Hematopoietic multipotent progenitor cell treated with erythropoietin and hydrocortisone succinate and interleukin-3 and kit ligand, for 4 days (in vitro differentiated cells): ENCODE measurements around the gene FAM83C.
"Not testable (repeated sequence)": the region's sequence is repeated elsewhere in the genome, so short reads cannot be mapped to it uniquely, and the experiment has no call there.

Experiments used
- DNase-seq: peaks from one replicate; pipeline ENCODE4 v3.0.0-alpha.2; 2015

The FAM83C gene

DNA sequence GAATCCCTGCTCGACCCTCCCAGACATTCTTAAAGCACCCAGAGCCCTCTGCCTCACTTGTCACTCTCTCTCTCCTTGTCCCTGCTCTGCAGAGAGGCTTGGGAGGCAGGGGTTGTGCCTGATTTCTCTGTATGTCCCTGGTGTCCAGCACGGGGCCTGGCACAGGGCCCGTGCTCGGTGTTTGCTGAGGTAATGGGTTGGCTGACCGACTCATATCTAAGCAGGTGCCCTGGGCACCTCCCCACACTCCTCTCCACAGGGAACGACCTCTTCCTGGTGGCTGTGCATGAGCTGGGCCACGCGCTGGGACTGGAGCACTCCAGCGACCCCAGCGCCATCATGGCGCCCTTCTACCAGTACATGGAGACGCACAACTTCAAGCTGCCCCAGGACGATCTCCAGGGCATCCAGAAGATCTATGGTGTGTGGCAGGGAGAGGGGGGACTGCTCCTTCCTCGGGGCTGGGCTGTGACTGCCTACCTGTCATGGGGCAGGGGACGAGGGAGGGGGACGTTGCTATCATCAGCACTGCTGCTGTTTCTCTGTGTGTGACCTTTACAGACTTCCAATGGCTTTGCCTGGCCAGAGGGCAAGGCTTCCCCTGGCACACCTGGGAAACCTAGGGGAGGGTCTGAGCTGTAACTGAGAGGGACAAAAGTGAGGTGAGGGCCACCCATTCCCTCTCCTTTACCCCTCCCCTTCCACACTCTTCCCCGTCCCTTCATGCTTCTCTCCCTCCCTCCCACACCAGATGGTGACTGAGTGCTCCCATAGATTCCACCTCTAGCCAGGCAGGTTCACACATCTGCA lies 28.5 kb downstream of the FAM83C start:
- no peak for DNase-seq

DNA sequence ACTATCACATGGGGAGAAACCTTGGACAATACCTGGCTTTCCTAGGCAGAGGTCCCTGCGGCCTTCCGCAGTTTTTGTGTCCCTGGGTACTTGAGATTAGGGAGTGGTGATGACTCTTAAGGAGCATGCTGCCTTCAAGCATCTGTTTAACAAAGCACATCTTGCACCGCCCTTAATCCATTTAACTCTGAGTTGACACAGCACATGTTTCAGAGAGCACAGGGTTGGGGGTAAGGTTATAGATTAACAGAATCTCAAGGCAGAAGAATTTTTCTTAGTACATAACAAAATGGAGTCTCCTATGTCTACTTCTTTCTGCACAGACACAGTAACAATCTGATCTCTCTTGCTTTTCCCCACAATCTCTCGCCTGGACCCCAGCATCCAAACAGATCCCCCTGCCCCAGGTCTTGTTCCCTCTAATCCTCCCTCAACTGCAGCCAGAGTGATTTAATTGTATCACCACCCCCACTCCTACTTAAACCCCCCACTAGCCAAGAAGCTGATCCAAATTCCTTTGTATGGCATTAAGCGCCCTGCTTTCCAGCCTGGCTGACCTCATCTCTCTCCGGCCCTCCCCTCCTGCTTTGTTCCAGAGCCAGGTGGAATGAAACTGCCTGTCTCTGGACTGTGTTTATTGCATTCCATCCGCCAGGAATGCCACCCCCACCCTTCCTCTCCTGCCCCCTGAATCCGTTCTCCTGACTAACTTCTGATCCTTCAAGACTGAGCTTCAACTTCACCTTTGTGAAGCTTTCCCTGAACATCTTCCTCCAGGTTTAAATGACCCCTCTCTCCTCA lies 29.3 kb downstream of the FAM83C start:
- not testable (repeated sequence) for DNase-seq

DNA sequence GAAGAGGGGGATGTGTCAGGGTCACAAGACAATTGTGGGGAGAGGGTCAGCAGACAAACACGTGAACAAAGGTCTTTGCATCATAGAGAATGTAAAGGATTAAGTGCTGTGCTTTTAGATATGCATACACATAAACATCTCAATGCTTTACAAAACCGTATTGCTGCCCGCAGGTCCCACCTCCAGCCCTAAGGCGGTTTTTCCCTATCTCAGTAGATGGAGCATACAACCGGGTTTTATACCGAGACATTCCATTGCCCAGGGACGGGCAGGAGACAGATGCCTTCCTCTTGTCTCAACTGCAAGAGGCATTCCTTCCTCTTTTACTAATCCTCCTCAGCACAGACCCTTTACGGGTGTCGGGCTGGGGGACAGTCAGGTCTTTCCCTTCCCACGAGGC lies 29.9 kb downstream of the FAM83C start:
- DNase-seq = not testable (repeated sequence)

DNA sequence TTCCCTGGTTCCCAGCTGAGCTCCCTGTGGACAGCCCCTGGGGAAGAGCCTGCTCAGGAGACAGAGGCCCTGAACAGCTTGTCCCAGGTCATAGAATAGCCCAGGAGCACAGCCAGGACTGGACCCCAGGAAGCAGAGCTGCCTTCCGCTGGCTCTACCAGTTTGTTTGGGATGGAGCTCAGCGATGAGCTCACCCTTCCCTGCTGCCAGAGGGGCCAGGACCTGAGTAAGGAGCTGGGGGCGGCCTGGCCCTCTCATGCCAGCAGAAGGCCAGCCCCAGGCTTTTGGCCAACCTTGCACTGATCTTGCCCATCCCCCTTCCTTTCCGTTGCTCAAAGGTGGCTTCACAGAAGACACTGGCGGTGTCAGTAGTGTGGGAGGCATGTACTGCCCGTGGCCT lies 31.8 kb downstream of the FAM83C start:
- DNase-seq = no peak

DNA sequence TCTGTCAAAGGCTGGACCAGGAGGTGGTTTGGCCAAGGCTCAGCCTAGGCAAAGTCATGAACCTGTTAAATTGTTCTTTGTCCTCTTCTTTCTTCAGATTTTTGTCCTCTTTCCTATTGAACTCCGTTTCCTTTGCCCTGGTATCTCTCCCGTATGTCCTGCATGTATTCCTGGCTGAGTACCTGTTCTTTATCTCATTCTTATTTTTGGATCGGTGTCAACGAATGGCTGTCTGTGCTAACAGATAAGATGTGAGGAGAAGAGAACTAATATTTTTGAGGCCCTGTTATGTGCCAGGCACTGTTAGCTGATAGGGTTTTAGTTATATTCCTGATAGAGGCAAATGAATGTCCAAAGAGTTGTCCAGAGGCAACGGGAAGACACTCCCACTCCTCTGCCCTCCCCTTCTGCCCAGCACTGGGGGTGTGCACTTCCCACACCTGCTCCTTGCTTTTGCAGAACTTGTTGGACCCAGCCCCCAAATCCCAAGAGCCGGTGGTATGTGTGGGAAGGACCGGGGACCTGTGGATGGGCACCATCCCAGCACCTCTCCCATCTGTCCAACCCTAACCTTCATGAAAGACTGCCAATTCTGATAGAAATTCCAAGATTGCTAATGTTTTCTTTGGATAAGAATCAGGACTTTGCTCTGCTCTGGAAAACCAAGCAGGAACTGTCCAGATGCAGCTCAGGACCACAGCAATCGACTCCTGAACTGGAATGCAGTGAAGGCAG lies 34.9 kb downstream of the FAM83C start:
- DNase-seq = no peak

DNA sequence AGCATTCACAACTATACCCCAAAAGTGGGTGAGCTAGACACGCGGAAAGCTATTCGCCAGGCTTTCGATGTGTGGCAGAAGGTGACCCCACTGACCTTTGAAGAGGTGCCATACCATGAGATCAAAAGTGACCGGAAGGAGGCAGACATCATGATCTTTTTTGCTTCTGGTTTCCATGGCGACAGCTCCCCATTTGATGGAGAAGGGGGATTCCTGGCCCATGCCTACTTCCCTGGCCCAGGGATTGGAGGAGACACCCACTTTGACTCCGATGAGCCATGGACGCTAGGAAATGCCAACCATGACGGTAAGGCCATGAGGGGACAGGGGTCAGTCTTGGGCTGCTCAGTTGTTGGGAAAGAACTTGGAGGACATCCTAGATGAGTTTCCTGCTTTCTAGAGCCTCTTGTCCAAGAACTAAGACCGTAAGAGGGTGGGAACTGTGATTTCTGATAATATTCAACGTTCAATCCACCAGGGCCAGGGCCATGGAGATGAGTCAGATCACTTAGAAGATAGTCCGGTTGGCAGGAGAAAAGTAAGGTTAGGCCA lies 37.7 kb downstream of the FAM83C start:
- no peak for DNase-seq

DNA sequence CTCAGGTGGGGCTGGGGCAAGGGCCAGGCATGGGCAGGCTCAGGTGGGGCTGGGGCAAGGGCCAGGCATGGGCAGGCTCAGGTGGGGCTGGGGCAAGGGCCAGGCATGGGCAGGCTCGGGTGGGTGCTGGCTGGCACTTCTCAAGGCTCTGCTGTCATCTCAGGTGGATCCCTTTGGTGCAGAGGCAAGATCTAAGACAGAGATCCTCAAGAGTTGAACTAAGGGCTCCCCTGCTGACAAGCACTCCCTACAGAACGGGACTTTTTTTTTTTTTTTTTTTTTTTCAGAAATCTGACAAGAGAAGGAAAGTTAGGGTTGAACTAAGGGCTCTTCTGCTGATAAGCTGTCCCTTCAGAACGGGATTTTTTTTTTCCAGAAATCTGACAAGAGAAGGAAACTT lies 39.2 kb downstream of the FAM83C start:
- no peak for DNase-seq

DNA sequence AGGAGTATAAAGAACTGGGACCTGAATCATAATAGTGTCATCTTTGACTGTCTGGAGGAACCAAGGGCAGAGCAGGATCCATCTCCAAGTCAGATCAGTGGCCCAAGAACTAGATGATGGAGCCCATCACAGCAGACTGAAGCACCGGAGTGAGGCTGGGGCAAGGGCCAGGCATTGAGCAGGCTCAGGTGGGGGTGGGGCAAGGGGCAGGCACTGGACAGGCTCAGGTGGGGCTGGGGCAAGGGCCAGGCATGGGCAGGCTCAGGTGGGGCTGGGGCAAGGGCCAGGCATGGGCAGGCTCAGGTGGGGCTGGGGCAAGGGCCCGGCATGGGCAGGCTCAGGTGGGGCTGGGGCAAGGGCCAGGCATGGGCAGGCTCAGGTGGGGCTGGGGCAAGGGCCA lies 39.6 kb downstream of the FAM83C start:
- DNase-seq = not testable (repeated sequence)

DNA sequence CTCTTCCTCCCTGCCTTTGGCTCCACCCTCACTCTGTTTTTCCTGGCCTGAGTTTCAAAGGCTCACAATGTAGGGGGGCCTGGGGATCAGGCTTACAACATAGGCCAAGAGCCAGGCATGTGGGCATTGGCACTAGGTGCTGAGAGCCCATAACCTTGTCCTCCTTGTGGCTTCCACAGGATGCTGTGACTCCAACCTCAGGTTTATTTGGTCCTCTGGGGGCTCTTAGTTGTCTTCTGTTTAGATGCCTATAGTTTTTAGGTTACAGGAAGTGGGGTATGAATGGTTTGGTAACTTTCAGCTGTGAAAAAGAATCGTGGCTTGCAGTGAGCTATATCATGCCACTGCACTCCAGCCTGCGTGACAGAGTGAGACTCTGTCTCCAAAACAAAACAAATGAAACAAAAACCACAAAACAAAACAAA lies 40.2 kb downstream of the FAM83C start:
- no peak for DNase-seq

DNA sequence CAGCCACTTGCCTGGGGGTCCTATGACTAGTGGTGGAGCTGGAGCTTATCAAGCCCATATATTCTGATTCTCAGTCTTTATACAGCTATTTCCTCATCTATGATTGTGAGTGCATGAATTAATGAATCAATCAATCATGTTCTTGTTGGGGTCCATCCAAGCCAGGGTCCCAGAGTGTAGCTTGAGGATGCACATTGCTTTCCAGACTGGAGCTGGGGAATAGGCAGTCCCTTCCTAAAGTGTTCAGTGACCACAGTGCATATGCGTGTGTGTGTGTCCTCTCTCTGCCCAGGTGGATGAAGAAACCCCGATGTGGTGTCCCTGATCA lies 40.6 kb downstream of the FAM83C start:
- DNase-seq = no peak

DNA sequence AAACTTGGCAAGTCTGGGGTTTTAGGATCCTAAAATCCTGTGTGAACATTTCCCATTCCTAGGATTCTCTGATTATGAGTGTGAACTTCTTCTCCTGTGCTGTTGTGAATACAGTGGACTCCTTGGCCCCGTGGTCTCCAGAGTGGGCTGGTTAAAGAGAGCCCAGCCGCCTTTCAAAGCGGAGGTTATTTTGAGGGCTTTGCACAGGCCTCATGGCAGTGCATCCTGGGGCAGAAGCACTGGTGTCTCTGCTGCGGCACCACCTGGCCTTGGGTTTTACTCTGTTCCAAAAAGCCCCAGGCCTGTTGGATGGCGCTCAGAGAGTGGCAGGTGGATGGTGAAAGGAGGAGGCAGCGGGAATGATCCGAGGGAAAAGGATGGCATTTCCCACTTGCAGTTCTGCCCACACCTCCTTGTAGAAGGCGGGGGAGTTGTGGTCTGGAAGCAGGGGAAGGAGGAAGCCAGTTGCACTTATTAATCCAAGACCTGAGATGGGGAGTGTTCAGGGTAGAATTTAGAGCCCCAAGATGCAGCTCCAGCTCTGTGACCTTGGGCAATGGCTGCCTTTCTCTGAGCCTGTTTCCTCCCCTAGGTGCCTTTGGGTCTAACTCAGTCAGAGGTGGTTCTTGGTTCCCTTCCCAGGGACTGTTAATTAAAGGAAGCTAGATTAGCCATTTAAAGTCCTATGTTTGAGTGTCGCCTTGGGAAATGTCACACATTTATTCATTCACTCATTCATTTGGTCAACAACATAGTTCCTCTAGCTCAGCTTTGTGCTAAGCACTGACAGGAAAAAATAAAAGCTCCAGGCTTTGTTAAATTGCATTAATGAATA lies 43.4 kb downstream of the FAM83C start:
- no peak for DNase-seq

DNA sequence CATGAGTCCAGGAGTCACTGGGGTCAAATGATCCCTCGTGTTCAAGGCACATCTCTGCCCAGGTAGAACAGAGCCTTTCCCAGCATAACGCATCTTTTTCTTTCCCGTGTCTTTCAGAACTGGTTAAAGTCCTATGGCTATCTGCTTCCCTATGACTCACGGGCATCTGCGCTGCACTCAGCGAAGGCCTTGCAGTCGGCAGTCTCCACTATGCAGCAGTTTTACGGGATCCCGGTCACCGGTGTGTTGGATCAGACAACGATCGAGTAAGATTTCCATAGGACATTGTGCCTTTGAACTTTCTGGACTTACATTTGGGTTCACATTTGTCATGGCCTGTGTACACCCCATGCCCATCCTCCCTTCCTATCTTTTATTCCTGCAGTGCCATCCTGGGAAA lies 45.5 kb downstream of the FAM83C start:
- DNase-seq = no peak

DNA sequence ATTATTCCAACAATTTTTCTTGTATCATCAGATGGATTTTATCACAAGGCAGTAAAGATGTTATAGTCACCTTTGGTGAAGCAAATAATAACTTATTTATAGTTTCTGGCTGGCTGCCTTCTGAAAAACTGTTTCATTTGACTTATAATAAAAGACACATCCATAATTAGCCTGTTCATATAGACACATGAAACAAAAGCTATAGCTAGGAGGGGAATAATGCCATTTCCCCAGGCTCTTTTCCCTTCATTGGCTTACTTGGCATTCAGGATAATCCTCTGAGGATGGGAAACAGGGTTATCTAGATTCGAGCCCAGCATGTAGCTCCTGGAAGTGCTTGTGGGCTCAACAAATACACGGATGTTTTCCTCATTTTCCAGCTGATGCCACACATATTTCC lies 48.2 kb downstream of the FAM83C start:
- no peak for DNase-seq

DNA sequence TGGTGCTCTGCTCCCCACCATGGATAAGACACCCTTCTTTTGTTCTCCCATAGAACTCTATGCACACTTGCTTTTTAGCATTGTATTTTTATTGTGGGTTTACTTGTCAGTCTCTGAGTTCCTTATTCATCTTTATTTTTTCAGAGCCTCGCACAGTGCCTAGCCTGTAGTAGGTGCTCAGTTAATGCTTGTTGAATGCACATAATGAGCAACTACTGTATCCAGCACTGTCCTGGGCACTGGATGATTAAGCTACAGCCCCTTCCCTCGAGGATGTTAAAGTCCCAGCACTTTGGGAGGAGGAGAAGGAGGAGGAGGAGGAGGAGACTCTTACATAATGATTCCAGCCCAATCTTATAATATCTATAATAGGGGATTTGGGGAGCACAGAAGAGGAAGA lies 48.9 kb downstream of the FAM83C start:
- no peak for DNase-seq

DNA sequence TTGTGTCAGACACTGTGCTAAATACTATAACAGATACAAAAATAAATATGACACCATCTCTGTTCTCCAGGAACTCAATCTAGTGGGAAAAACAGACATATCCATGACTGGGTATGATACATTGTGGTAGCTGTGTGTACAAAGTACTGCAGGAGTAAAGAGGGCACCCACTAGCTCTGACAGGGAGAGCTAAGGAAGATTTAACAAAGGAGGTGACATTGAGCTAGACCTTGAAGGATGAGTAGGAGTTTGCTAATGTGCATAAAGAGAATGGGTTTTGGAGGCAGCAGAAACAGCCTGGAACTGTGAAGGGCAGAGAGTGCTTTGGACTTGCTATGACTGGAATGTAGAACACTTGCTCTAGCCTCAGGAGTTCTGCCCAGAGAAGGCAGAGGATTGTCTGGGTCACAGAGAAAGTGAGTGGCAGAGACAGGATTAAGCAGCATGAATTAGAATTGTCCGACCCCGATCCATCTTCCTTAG lies 51.4 kb downstream of the FAM83C start:
- DNase-seq = no peak

DNA sequence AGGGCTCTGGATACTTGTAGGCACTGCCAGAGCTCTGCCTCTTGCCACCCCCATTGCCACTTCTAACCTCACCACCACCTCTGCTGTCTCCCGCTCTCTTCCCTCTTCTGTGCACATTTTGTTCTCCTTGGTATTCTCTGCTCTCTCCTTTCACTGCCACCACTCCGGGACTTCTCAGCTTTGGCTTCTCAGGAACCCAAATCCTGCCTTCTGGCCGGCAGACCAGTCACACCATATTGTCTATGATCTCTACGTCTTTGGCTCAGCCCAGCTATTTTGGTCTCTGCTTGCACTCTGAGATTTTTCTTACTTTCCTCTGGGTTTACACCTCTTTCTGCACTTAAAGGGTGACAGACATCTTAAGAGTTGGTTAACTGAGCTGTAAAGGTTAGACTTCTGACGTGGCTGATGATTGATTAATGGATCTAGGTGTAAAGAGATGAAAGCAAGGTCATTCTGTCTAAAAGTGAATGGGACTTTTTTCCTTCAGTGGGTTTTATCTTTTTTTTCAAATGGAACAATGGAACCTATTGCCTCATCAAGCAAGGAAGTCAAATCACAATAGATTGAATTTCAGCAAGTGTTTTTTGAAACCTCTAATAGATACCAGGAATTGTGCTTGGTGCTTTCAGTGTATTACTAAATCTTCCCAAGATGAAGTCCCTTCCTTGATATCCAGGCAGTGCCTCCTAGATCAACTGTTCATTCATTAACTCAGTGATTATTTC lies 52.0 kb downstream of the FAM83C start:
- DNase-seq = no peak

DNA sequence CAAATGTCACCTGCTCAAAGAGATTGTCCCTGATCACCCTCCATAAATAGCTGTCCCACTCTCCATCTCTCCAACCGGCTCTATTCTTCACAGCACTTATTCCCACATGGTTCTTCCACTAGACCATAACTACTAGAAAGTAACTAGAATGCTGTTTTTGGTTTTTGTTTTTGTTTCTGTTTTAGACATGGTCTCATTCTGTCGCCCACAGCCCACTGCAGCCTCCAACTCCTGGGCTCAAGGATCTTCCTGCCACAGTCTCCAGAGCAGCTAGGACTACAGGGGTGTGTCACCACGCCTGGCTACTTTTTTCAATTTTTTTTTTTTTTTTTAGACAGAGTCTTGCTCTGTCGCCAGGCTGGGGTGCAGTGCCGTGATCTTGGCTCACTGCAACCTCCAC lies 53.5 kb downstream of the FAM83C start:
- DNase-seq = no peak

DNA sequence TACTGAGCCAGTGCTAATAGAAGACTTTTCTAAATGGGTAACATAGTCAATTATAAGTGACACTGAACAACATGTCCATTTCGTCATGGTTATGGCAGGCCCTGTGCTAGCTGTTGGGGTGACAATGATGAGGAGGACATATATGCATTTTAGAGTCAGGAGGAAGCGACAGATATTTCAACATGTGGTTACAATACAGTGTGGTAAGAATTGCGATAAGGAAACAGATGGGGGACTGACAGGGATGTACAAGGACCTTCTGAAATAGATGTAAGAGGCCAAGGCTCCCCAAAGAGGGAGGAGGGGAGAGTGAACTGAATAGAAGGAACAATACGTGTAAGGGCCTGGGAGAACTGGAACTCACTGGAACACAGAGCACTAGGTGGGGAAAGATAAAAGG lies 54.1 kb downstream of the FAM83C start:
- DNase-seq = peak; percentile 90

DNA sequence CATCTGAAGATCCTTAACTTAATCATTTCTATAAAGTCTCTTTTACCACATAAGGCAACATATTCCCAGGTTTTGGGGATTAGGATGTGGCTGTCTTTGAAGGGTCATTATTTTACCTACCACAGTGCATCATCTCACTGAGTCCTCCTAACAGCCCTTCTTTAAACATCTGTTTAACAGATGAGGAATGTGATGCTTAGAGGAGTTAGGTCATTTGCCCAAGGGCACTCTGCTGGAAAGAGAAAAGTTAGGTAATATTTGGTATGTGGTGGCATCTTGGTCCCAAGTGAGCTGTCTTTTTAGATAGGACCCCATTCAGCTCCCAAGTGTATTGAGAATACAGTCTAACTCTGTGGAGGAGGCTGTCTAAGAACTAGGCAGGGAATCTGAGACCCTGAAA lies 54.7 kb downstream of the FAM83C start:
- no peak for DNase-seq

DNA sequence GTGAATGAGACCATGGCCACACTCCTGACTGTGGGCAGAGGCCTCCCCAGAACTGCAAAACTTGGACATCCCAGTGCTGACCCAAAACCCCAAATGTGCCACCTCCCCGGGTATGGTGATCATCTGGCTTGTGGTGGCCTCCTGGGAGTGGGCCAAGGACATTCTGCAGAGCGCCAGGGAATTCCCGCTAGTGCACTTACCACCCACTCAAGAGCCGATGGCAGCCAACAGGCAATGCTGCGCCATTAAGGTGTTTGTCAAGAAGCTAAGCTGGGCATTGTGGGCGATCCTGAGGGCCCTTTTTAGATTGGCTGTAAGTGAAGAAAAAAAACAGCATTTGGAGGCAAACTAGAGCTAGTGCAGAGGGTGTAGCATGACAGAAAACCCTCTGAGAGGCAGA lies 56.3 kb downstream of the FAM83C start:
- DNase-seq = no peak
